GM18520 (cell line): ENCODE data around the gene MARCHF2.

ENCODE experiments used
- ATAC-seq: cut with Tn5 transposase; IDR thresholded peaks from one replicate; pipeline ENCODE4 v1.9.1; 2021; ENCODE audit not compliant: unreplicated experiment

The MARCHF2 gene

DNA sequence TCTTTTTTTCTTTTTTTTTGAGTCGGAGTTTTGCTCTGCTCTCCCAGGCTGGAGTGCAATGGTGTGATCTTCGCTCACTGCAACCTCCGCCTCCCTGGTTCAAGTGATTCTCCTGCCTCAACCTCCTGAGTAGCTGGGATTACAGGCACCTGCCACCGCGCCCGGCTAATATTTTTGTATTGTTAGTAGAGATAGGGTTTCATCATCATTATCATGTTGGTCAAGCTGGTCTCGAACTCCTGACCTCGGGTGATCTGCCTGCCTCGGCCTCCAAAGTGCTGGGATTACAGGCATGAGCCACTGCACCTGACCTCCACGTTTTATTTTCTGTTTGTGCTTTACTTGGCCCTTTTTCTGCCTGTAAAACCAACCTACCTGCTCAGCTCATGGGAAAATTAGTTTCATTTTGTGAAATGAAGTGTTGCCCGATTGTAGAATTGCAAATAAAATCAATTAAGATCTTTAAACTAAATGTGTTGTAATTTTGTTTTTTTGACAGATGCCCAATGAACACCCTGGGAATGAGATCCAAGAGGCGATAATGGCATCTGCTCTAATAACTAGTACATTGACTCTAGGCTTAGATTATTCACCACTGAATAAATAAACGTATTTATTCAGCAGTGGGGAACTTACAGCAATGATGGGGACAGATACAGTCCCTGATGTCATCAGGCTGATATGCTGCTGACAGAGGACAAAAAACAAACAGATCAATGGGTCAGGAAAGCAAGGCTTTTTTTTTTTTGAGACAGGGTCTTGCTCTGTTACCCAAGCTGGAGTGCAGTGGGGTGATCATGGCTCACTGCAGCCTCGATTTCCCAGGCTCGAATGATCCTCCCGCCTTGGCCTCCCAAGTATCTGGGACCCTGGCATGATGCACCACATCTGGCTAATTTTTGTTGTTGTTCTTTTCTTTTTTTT is 25.2 kb upstream of the MARCHF2 start:
- ATAC-seq, result no peak

- no peak for ATAC-seq
These were observed 24.5 kb upstream of the MARCHF2 start for GRCh38 chr19:8388612-8388958.

- peak; percentile 93 for ATAC-seq
These were observed 23.1 kb upstream of the MARCHF2 start, which contains the start of gene RAB11B for GRCh38 chr19:8389891-8390616. TSS of gene RAB11B (plus strand) at chr19:8390360. CDS start at chr19:8390417, 57 bp downstream.

GRCh38 chr19:8390617-8390981 is 22.5 kb upstream of the MARCHF2 start:
- ATAC-seq, result no peak

DNA sequence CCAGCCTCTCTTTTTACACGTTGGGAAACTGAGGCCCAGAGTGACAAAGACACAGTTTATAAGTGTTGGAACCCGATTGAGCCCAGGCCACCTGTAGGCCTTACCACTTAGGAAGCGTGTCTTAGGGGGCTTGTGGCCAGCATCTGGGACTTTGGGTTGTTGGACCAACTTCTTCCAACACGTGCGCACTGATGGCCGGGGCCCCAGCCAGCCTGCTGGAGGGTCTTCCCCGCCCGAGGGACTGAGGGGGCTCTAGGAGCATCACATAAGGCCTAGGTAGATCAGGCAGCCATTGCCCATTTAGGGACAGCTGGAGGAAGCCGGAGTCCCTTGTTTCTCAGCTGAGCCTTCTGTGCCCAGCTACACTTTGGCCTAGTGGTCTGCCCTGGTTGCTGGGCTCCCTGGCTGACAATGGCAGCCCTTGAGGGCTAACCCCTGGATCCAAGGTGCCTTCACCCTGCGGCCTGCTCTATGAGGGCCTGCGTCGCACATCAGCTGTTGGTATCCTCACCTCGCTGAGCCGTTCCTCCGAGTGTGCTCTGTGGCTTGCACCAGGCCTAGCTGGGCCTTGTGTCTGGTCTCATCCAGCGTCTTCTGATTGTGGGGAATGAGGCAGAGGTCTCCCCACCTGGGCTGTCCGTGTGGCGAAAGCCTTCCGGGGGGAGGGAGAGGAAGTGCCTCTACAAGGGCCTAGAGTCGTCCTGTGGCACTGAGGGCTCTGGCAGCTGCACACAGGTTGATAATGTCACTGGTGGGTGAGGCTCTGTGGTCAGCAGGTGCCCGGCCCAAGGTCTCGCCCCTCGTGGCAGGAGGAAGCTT is 21.7 kb upstream of the MARCHF2 start:
- ATAC-seq, result no peak

- ATAC-seq, result no peak
These were observed 21.0 kb upstream of the MARCHF2 start for GRCh38 chr19:8392017-8392591.

GRCh38 chr19:8393192-8393870 is 19.8 kb upstream of the MARCHF2 start:
- ATAC-seq, result no peak

GRCh38 chr19:8393871-8394250 is 19.2 kb upstream of the MARCHF2 start:
- no peak for ATAC-seq

- ATAC-seq, result no peak
These were observed 17.5 kb upstream of the MARCHF2 start for GRCh38 chr19:8395621-8396082.

GRCh38 chr19:8396185-8396562 is 16.9 kb upstream of the MARCHF2 start:
- ATAC-seq, result no peak

DNA sequence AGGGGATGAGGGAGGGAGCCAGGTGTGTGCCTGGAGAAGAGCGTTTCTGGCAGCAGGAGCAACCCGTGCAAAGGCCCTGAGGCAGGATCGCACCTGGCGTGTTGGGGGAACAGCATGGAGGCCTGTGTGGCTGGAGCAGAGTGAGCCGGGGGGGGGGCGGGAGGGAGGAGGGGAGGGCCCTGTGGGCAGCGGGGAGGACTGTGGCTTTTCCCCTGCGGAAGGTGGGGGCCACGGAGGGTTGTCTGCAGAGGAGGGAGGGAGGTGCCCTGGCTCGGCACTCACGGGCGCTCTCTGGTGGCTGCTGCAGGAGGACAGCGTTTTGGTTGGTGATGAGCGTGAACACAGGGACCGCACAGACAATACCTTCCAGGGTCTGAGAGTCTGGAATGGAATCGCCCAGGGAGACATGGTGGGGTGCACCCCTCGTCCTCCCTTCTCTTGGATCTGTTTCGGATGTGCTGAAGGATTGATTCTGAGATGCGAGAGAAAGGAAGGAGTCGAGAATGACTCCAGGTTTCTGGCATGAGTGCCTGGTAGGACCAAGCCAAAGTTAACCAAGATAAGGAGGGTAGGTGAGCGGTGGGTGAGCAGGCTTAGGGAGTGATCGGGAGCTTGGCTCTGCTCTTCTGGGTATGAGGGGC is 16.4 kb upstream of the MARCHF2 start:
- no peak for ATAC-seq

DNA sequence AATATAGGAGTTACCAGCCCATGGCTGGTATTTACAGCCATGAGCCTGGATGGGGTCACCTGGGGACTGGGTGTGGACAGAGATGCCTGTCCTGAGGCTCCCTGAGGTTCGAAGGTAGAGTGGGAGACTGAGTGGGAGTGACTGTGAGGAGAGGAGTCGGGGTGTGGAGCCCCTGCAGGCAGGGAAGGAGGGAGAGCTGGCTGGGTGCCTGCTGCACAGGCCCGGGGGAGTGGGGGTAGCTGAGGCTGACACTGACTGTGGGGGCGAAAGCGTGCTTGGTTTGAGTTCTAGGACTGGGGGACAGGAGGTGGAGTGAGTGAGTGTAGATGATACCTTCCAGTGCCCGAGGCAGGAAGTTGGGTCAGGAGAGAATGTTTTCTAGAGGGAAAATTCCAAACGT is 15.8 kb upstream of the MARCHF2 start:
- no peak for ATAC-seq

- no peak for ATAC-seq
These were observed 15.3 kb upstream of the MARCHF2 start for GRCh38 chr19:8397746-8398310.

DNA sequence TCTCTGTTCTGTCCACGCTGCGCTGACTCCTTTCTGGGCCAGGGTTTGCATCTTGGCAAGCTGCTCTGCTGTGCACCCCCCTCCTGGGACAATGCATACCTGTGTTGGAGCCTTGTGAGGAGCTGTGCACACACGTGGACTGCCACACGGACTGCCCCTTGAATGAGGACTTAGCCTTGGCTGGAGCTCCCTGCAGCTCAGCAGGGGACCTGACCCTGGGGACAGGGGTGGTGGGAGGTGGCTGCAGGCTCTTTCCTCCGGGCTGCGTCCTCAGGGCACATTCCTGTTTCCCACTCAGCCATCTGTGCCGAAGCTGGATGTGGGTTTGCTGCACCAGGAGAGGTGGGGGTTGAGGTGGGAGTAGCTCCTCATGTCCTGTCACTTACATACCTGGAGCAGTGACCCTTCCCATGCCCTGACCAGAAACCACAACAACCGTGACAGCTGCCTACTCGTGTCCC is 14.8 kb upstream of the MARCHF2 start:
- ATAC-seq, result no peak

- no peak for ATAC-seq
These were observed 13.4 kb upstream of the MARCHF2 start for GRCh38 chr19:8399681-8400188.

DNA sequence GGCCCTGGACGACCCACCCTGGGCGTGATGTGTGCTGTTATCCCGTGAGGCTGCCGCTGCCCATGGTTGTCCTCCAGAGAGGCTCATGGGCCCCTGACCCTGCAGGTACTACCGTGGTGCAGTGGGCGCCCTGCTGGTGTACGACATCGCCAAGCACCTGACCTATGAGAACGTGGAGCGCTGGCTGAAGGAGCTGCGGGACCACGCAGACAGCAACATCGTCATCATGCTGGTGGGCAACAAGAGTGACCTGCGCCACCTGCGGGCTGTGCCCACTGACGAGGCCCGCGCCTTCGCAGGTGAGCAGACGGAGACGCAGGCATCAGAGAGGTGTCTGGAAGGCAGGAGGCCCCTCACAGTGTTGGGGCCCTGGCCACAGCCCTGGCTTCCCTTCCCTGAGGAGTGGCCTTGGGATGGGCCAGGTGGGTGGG is 11.1 kb upstream of the MARCHF2 start:
- no peak for ATAC-seq

DNA sequence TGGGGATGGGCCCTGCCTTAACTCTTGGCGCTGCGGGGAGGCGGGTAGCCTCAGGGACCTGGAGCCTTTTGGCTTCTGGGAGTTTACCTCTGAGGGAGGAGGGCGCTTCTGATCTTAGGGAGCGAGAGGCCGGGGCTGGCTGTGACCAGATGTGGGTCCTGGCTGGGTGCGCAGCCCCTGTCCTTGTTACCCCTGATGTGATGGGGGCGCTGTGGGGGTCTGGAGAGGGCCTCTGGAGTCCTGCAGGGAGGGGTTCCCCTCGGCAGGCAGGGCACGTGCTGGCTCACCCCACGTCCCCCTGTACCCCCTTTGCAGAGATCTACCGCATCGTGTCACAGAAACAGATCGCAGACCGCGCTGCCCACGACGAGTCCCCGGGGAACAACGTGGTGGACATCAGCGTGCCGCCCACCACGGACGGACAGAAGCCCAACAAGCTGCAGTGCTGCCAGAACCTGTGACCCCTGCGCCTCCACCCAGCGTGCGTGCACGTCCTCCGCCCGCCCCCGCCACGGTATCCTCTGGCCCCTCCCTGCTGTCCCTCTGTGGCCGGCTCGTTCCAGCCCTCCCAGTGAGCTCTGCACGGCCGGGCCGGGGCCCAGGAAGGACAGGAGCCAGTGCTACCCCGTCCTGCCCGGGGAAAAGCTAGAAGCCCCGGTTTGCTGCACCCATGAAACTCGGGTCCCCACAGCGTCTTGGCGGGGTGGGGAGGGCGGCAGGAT is 9.8 kb upstream of the MARCHF2 start:
- no peak for ATAC-seq

DNA sequence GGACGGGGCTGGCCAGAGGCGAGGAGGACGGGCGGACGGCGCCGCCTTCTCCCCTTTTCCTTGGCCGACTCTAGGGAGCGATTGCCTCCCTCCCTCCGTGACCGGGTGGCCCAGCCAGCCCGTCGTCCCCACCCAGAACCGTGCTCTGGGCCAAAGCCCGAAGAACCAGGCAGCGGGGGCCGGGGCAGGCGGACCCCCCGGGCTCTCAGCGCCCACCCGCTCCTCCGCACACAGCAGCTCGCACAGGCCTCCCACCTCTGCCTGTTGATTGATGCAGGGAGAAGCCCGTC is 9.3 kb upstream of the MARCHF2 start:
- ATAC-seq, result no peak
